GM12878 (cell line): ENCODE results near the gene GYG1. TPM values are rescaled to one million over a fixed set of nuclear protein-coding genes. Genes with fewer than 3 reads are reported as not detected.
A peak's percentile ranks its signal among the peaks of the same experiment; 100 is the strongest.

ENCODE experiments used
- ATAC-seq: fragments of 200-7000 bp; cut with Tn5 transposase; 3 replicates; pipeline ENCODE4 v1.9.1; 2020; ENCODE audit warnings: mild to moderate bottlenecking, moderate library complexity
- BruUV-seq: library from RNA; stranded (reverse); fragments of 400-500 nt; replicated peaks from 2 replicates; lab custom pipeline; 2021; lab: Mats Ljungman, UMichigan
- CTCF ChIA-PET: fragments of 300-600 bp; sonication (Branson Sonifier 250); formaldehyde crosslinking; extraction: SDS; loops from one replicate; lab custom pipeline; 2021; ENCODE audit warnings: inconsistent platforms; lab: Yijun Ruan, JAX
- POLR2A ChIA-PET: fragments of 350-600 bp; formaldehyde crosslinking; extraction: SDS; loops from one replicate; lab custom pipeline; 2021; ENCODE audit warnings: inconsistent platforms; lab: Charles Lee
- RAD21 ChIA-PET: fragments of 300-600 bp; sonication (Branson Sonifier 250); formaldehyde crosslinking; loops from one replicate; lab custom pipeline; 2023; ENCODE audit warnings: antibody characterized with exemption; ENCODE audit not compliant: unreplicated experiment; lab: Charles Lee
- SMC1A ChIA-PET: fragments of 300-600 bp; sonication (Branson Sonifier 250); formaldehyde crosslinking; loops from one replicate; lab custom pipeline; 2023; ENCODE audit not compliant: unreplicated experiment, uncharacterized antibody; lab: Charles Lee
- DNase-seq: peaks from one replicate; pipeline ENCODE4 v3.0.0-alpha.2; 2011; ENCODE audit warnings: low read depth, low spot score
- FAIRE-seq: peaks from 3 replicates; lab custom pipeline; 2011; peaks lifted over from hg19 to GRCh38; lab: Jason Lieb, UNC
- H2AFZ ChIP-seq: 2 replicates; pipeline ENCODE4 v1.6.0; 2011; ENCODE audit warnings: low read depth, low read length, control low read depth; ENCODE audit not compliant: control insufficient read depth
- H3K27ac ChIP-seq: 2 replicates; pipeline ENCODE4 v1.5.1; 2011; ENCODE audit warnings: control low read depth; ENCODE audit not compliant: control insufficient read depth, insufficient read depth
- H3K27me3 ChIP-seq, 2 experiments: replicated peaks in 1 of 2; 2 replicates each; pipeline versions ENCODE4 v1.6.0 to v1.6.1; 2011; ENCODE audit warnings: low read length in 1 of 2; ENCODE audit not compliant: control insufficient read depth in 2 of 2, insufficient read depth in 2 of 2
- H3K36me3 ChIP-seq, 2 experiments: 2 replicates each; pipeline ENCODE4 v1.5.1; 2011; ENCODE audit warnings: low read length in 1 of 2; ENCODE audit not compliant: control insufficient read depth in 2 of 2, insufficient read depth in 2 of 2
- H3K4me1 ChIP-seq: 2 replicates; pipeline ENCODE4 v1.6.1; 2011; ENCODE audit warnings: mild to moderate bottlenecking, low read length, moderate library complexity, mixed read lengths; ENCODE audit not compliant: control insufficient read depth, insufficient read depth
- H3K4me2 ChIP-seq: 2 replicates; pipeline ENCODE4 v1.6.0; 2011; ENCODE audit warnings: control low read depth; ENCODE audit not compliant: control insufficient read depth, insufficient read depth
- H3K4me3 ChIP-seq: fragments of 200-600 bp; sonication (generic); 2 replicates; pipeline ENCODE4 v1.5.1; 2016
- H3K79me2 ChIP-seq: 2 replicates; pipeline ENCODE4 v1.6.0; 2011; ENCODE audit warnings: low read length; ENCODE audit not compliant: control insufficient read depth, insufficient read depth
- H3K9ac ChIP-seq: 2 replicates; pipeline ENCODE4 v1.8.0; 2011; ENCODE audit warnings: low read length, control low read depth, mixed read lengths; ENCODE audit not compliant: control insufficient read depth, insufficient read depth
- H3K9me3 ChIP-seq: replicated peaks from 3 replicates; pipeline ENCODE4 v1.5.1; 2011; ENCODE audit warnings: mild to moderate bottlenecking, low read length; ENCODE audit not compliant: control insufficient read depth, insufficient read depth
- H4K20me1 ChIP-seq: 2 replicates; pipeline ENCODE4 v1.6.0; 2011; ENCODE audit not compliant: control insufficient read depth, insufficient read depth
- ATF7 ChIP-seq: fragments of 450-650 bp; IDR thresholded peaks from 2 replicates; pipeline ENCODE4 v1.6.1; 2016; ENCODE audit warnings: low read depth, mild to moderate bottlenecking
- ETV6 ChIP-seq, 2 experiments: fragments of 450-650 bp in 1 of 2; IDR thresholded peaks in 1 of 2; conservative IDR thresholded peaks in 1 of 2; 2 replicates each; pipeline ENCODE4 v1.6.1; 2014; ENCODE audit warnings: antibody characterized with exemption in 1 of 2, borderline replicate concordance in 1 of 2, low read depth in 1 of 2, mild to moderate bottlenecking in 1 of 2, moderate library complexity in 1 of 2
- HSF1 ChIP-seq: fragments of 150-350 bp; IDR thresholded peaks from 2 replicates; pipeline ENCODE4 v1.6.1; 2014; ENCODE audit warnings: mild to moderate bottlenecking, low read depth, low read length
- MLLT1 ChIP-seq: fragments of 450-650 bp; IDR thresholded peaks from 2 replicates; pipeline ENCODE4 v1.6.1; 2016; ENCODE audit warnings: mild to moderate bottlenecking
- RFX5 ChIP-seq: IDR thresholded peaks from 2 replicates; pipeline ENCODE4 v1.6.1; 2011; ENCODE audit warnings: low read depth, low read length, improper control_type of control experiment
- TCF3 ChIP-seq: IDR thresholded peaks from 2 replicates; pipeline ENCODE4 v1.6.1; 2012; ENCODE audit warnings: low read depth, mild to moderate bottlenecking, low read length, borderline replicate concordance; ENCODE audit not compliant: insufficient read depth
- WGBS: methylation state at CpG from one replicate; pipeline ENCODE4 v1.1.6; 2016; ENCODE audit warnings: low lambda C conversion rate; ENCODE audit not compliant: insufficient replicate concordance, insufficient coverage; ENCODE audit errors: missing lambda C conversion rate; 5-methylcytosine and 5-hydroxymethylcytosine counted together
- in situ Hi-C: fragments of 300-500 bp; cut with MboI; formaldehyde crosslinking; loops from 9 replicates; pipeline ENCODE4 v1.14.3; 2018; ENCODE audit warnings: mixed read lengths
- intact Hi-C: fragments of 100-400 bp; cut with micrococcal nuclease; formaldehyde crosslinking; loops from one replicate; pipeline ENCODE4 v1.14.2; 2022; ENCODE audit not compliant: unreplicated experiment
- polyA plus RNA-seq, 11 experiments: library from polyadenylated mRNA; depleted of rRNA in 4 of 11; unstranded in 6 of 11; stranded (reverse) in 5 of 11; fragments of >200 nt; fragmentation: Nextera tagmentation in 4 of 11; fragmentation: Illumina TruSeq in 1 of 11; extraction: Ambion mirVana in 4 of 11; extraction: Trizol in 1 of 11; gene quantifications; 1 replicate in 1 of 11; 2 replicates in 10 of 11; pipeline versions ENCODE4 v1.2.1 to v1.2.3, GENCODE V29; 2011 to 2016; ENCODE audit warnings: inconsistent platforms in 2 of 11, missing spikeins in 2 of 11, low read depth in 1 of 11
- total RNA-seq, 4 experiments: library from RNA; depleted of rRNA in 3 of 4; stranded (reverse); fragments of >200 nt in 3 of 4; fragmentation: Illumina TruSeq in 1 of 4; extraction: Trizol in 1 of 4; gene quantifications; 2 replicates each; pipeline versions ENCODE4 v1.2.1 to v1.2.3, GENCODE V29; 2013 to 2021
- TF ChIP-seq, protein P1 (sequence below): fragments of 450-650 bp; formaldehyde crosslinking; IDR thresholded peaks from 2 replicates; pipeline ENCODE4 v1.5.0; 2022; ENCODE audit warnings: mild to moderate bottlenecking, missing genetic modification characterization

The GYG1 gene
- total and polyA plus RNA-seq, 10 of the 15 experiments (the other 5 are each of a cell fraction or from before 2014, with no cell fraction given): 11.8 to 38.9 (median 22.9) TPM

GRCh38 chr3:149042789-149043386 is 51.5 kb downstream of the GYG1 start (continued):
- TF ChIP-seq MLLT1 (0 out of 2 replicates have a peak, but pooled peaks have one; percentile 24), ATF7 (peak; percentile 62)
- TF ChIP-seq, protein P1, sequence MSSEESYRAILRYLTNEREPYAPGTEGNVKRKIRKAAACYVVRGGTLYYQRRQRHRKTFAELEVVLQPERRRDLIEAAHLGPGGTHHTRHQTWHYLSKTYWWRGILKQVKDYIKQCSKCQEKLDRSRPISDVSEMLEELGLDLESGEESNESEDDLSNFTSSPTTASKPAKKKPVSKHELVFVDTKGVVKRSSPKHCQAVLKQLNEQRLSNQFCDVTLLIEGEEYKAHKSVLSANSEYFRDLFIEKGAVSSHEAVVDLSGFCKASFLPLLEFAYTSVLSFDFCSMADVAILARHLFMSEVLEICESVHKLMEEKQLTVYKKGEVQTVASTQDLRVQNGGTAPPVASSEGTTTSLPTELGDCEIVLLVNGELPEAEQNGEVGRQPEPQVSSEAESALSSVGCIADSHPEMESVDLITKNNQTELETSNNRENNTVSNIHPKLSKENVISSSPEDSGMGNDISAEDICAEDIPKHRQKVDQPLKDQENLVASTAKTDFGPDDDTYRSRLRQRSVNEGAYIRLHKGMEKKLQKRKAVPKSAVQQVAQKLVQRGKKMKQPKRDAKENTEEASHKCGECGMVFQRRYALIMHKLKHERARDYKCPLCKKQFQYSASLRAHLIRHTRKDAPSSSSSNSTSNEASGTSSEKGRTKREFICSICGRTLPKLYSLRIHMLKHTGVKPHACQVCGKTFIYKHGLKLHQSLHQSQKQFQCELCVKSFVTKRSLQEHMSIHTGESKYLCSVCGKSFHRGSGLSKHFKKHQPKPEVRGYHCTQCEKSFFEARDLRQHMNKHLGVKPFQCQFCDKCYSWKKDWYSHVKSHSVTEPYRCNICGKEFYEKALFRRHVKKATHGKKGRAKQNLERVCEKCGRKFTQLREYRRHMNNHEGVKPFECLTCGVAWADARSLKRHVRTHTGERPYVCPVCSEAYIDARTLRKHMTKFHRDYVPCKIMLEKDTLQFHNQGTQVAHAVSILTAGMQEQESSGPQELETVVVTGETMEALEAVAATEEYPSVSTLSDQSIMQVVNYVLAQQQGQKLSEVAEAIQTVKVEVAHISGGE: no peak

DNA sequence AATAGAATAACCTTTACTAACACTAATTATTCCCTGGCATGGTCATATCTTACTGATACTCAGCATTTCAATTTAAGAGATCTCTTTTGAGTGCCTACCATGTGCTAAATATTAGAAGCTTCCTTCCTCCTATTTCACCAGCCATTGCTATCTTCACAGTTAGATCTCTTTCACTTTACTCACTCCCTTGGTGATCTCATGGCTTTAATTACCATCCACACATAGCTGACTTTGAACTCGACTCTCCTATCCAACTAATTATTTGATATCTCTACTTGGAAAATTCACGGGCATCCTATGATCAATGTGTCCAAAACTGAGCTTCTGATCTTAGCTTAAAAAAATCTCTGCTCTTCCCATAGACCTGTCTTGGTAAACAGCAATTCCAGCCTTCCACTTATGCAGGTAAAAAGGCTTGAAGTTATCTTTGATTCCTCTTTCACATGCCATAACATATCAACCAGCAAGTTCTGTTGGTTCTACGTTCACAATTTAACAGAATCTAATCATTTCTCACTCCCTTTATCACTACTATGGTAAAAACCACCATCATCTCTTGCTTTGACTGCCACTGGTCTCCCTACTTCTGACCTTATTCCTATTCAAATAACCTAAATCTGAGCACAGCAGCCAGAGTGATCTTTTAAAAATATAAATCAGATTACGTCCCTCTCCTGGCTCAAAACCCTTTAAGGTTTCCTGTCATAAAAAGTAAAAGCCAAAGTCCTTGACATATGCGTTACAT is 53.2 kb downstream of the GYG1 start:
- POLR2A ChIA-PET: interaction anchor here (1.1 kb wide), 1 partner anchor 51 kb away, joined by 3 read pairs; no protein-coding TSS in a partner anchor
- no peak for DNase-seq
- ATAC-seq: no peak
- 87% methylated on average over 5 of the region's 5 CpGs for WGBS
- CTCF ChIA-PET: interaction anchor here (0.8 to 0.9 kb wide), 2 partner anchors 19 to 47 kb away, joined by 3 to 4 read pairs; no protein-coding TSS in a partner anchor
- BruUV-seq: no TSS peak
- Histone ChIP-seq H3K79me2 (no peaks in the 10 kb centered on the region), H4K20me1 (no peaks in the 10 kb centered on the region), H2AFZ (no peak overlapping the region), H3K36me3 (peaks cover 0 to 8% of the 10 kb centered on the region in 2 experiments; a peak in 1 of 4 replicates), H3K4me1 (peaks cover 14% of the 10 kb centered on the region; the same call in 1 of the 2 replicates), H3K9ac (no peak overlapping the region), H3K27ac (no peak overlapping the region), H3K9me3 (no peaks in the 10 kb centered on the region), H3K27me3 (no peaks in the 10 kb centered on the region), H3K4me3 (no peak overlapping the region), H3K4me2 (no peak overlapping the region)
- RAD21 ChIA-PET: interaction anchor here (2.4 kb wide), 1 partner anchor 53 kb away, joined by 8 read pairs; the partner anchor contains the start of gene GYG1
- intact Hi-C loops (no loop called here), in situ Hi-C loops (no loop called here)
- FAIRE-seq: no peak
- no peak for TF ChIP-seq ETV6 (conservative IDR thresholded peaks at IDR 0.05 in 1 of 2, IDR thresholded peaks at IDR 0.05 in 1 of 2; ENCODE audit: borderline replicate concordance in 1 of 2, low read depth in 1 of 2)
- TF ChIP-seq RFX5: no peak
- TF ChIP-seq HSF1: no peak
- no peak for TF ChIP-seq TCF3
- SMC1A ChIA-PET: interaction anchor here (1.6 to 2.2 kb wide), 4 partner anchors 14 to 51 kb away, joined by 5 to 8 read pairs (median 6); partner anchors contain the start of gene HLTF
